Panc1 (cell line): Measurements from ENCODE around the gene APH1A. TPM values are rescaled to one million over a fixed set of nuclear protein-coding genes. Genes with fewer than 3 reads are reported as not detected.

ENCODE experiments used
- ATAC-seq: fragments of 200-7000 bp; cut with Tn5 transposase; 2 replicates; pipeline ENCODE4 v1.9.1; 2020; ENCODE audit warnings: mild to moderate bottlenecking, moderate library complexity
- BruUV-seq: library from RNA; stranded (reverse); fragments of 400-500 nt; replicated peaks from 2 replicates; lab custom pipeline; 2021; lab: Mats Ljungman, UMichigan
- CTCF ChIA-PET: fragments of 300-600 bp; sonication (Branson Sonifier 250); formaldehyde crosslinking; loops from one replicate; lab custom pipeline; 2022; ENCODE audit warnings: antibody characterized with exemption; lab: Charles Lee
- POLR2A ChIA-PET: fragments of 300-600 bp; sonication (Branson Sonifier 250); formaldehyde crosslinking; loops from one replicate; lab custom pipeline; 2022; ENCODE audit warnings: antibody characterized with exemption; lab: Charles Lee
- DNase-seq: peaks from one replicate; pipeline ENCODE4 v3.0.0-alpha.2; 2010; ENCODE audit warnings: low read depth, low spot score
- H3K27ac ChIP-seq: 2 replicates; pipeline ENCODE4 v1.5.1; 2011; ENCODE audit warnings: mild to moderate bottlenecking, low read length, inconsistent platforms
- H3K27me3 ChIP-seq: fragments of 200-500 bp; sonication (Bioruptor generic); 2 replicates; pipeline ENCODE4 v1.6.0; 2014; ENCODE audit warnings: low read length, inconsistent platforms; ENCODE audit not compliant: control insufficient read depth, insufficient read depth
- H3K36me3 ChIP-seq: fragments of 200-500 bp; sonication (Bioruptor generic); 2 replicates; pipeline ENCODE4 v1.5.1; 2014; ENCODE audit warnings: inconsistent platforms, mild to moderate bottlenecking, low read length, moderate library complexity; ENCODE audit not compliant: control insufficient read depth, insufficient read depth
- H3K4me1 ChIP-seq: 2 replicates; pipeline ENCODE4 v1.5.1; 2011; ENCODE audit warnings: inconsistent platforms, mild to moderate bottlenecking, low read length, moderate library complexity; ENCODE audit not compliant: control insufficient read depth, insufficient read depth
- H3K4me3 ChIP-seq, 2 experiments: 2 replicates each; pipeline ENCODE4 v1.5.1; 2011 to 2012; ENCODE audit warnings: low read depth in 2 of 2, low read length in 2 of 2, mild to moderate bottlenecking in 2 of 2, inconsistent platforms in 1 of 2, moderate library complexity in 1 of 2
- H3K9me3 ChIP-seq: fragments of 200-500 bp; sonication (Bioruptor generic); 2 replicates; pipeline ENCODE4 v1.5.1; 2014; ENCODE audit warnings: low read depth, mild to moderate bottlenecking, inconsistent platforms, low read length, moderate library complexity; ENCODE audit not compliant: control insufficient read depth, insufficient read depth
- POLR2AphosphoS5 ChIP-seq: IDR thresholded peaks from 2 replicates; pipeline ENCODE4 v1.6.1; 2012; ENCODE audit warnings: mild to moderate bottlenecking, low read depth, low read length, moderate library complexity
- REST ChIP-seq, 2 experiments: IDR thresholded peaks; 2 replicates each; pipeline ENCODE4 v1.6.1; 2011 to 2012; ENCODE audit warnings: low read depth in 2 of 2, control low read depth in 1 of 2, low read length in 1 of 2, mild to moderate bottlenecking in 1 of 2, moderate library complexity in 1 of 2; ENCODE audit not compliant: insufficient read depth in 1 of 2
- SIN3A ChIP-seq: IDR thresholded peaks from 2 replicates; pipeline ENCODE4 v1.6.1; 2012; ENCODE audit warnings: low read depth, mild to moderate bottlenecking, low read length, moderate library complexity, borderline replicate concordance; ENCODE audit not compliant: insufficient read depth
- TCF7L2 ChIP-seq: IDR thresholded peaks from 2 replicates; pipeline ENCODE4 v1.6.1; 2011; ENCODE audit warnings: mild to moderate bottlenecking, low read depth, low read length, inconsistent platforms
- in situ Hi-C: cut with HindIII; loops from 2 replicates; pipeline ENCODE4 v1.10.0; 2016; ENCODE audit warnings: low sequenced_read_pairs, low pct_unique_long_range_greater_than_20kb
- intact Hi-C: fragments of 100-400 bp; cut with micrococcal nuclease; formaldehyde crosslinking; loops from one replicate; pipeline ENCODE4 v1.10.0; 2022; ENCODE audit not compliant: unreplicated experiment
- total RNA-seq: library from RNA; stranded (reverse); gene quantifications from one replicate; pipeline ENCODE4 v1.2.1, GENCODE V29; 2021; ENCODE audit not compliant: unreplicated experiment
- TF ChIP-seq, protein P1 (sequence below): fragments of 450-650 bp; IDR thresholded peaks from 2 replicates; pipeline ENCODE4 v1.5.1; 2017; ENCODE audit warnings: mild to moderate bottlenecking

APH1A gene
- total RNA-seq, 1 experiment from 2014 or later: 146 TPM

GRCh38 chr1:150259758-150260669 lies 8.8 kb downstream of the APH1A start:
- in situ Hi-C loops: no loop called here

DNA sequence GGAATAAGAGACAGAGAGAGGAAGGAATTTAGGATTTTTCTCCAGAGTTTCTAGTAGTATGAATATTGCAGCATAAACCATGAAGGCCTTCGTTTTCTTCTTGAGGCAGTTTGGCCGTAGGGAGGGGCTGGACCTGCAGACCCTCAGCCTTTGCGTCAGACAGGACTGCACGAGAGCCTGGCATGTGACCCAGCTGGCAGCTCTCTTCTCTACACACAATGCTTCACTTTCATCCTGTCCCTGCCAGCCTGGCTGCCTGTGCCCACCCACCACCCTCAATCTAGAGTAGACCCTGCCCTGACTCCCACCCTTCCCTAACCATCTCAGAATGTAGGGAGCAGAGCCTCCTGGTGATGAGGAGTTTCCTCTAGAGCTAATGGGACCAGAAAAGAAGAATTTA lies 9.6 kb downstream of the APH1A start:
- Histone ChIP-seq H3K9me3 (no peaks in the 10 kb centered on the region), H3K4me1 (peaks cover 17% of the 10 kb centered on the region), H3K27ac (no peak overlapping the region), H3K27me3 (no peaks in the 10 kb centered on the region), H3K4me3 (no peak overlapping the region), H3K36me3 (no peaks in the 10 kb centered on the region)
- intact Hi-C loops (no loop called here), in situ Hi-C loops (no loop called here)
- DNase-seq: no peak
- CTCF ChIA-PET: no interaction called here
- POLR2A ChIA-PET: no interaction called here
- ATAC-seq: no peak
- no TSS peak for BruUV-seq
- TF ChIP-seq REST (IDR thresholded peaks at IDR 0.05; ENCODE audit: insufficient read depth in 1 of 2, low read depth in 2 of 2, low read length in 1 of 2) (no peak), TCF7L2 (no peak), SIN3A (no peak), POLR2AphosphoS5 (no peak)
- TF ChIP-seq, protein P1, sequence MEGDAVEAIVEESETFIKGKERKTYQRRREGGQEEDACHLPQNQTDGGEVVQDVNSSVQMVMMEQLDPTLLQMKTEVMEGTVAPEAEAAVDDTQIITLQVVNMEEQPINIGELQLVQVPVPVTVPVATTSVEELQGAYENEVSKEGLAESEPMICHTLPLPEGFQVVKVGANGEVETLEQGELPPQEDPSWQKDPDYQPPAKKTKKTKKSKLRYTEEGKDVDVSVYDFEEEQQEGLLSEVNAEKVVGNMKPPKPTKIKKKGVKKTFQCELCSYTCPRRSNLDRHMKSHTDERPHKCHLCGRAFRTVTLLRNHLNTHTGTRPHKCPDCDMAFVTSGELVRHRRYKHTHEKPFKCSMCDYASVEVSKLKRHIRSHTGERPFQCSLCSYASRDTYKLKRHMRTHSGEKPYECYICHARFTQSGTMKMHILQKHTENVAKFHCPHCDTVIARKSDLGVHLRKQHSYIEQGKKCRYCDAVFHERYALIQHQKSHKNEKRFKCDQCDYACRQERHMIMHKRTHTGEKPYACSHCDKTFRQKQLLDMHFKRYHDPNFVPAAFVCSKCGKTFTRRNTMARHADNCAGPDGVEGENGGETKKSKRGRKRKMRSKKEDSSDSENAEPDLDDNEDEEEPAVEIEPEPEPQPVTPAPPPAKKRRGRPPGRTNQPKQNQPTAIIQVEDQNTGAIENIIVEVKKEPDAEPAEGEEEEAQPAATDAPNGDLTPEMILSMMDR: no peak

More at GRCh38 chr1:150259758-150260669, 8.8 kb downstream of the APH1A start:
- POLR2A ChIA-PET: no interaction called here
- ATAC-seq (no peak), DNase-seq (no peak)
- TF ChIP-seq TCF7L2: no peak
- TF ChIP-seq POLR2AphosphoS5: no peak
- TF ChIP-seq, protein P1: no peak
- no peak for TF ChIP-seq SIN3A
- no peak for TF ChIP-seq REST (IDR thresholded peaks at IDR 0.05; ENCODE audit: insufficient read depth in 1 of 2, low read depth in 2 of 2, low read length in 1 of 2)
- Histone ChIP-seq H3K4me1 (peaks cover 17% of the 10 kb centered on the region), H3K9me3 (no peaks in the 10 kb centered on the region), H3K27me3 (no peaks in the 10 kb centered on the region), H3K36me3 (no peaks in the 10 kb centered on the region; the same call in 1 of the 2 replicates), H3K27ac (no peak overlapping the region), H3K4me3 (no peak overlapping the region)
- BruUV-seq: no TSS peak
- CTCF ChIA-PET: no interaction called here
- intact Hi-C loops: no loop called here
